Hematopoietic multipotent progenitor cell treated with erythropoietin and hydrocortisone succinate and interleukin-3 and kit ligand, for 6 days (in vitro differentiated cells): ENCODE data around the gene SPSB1.

Experiments used
- DNase-seq: peaks from one replicate; pipeline ENCODE4 v3.0.0-alpha.2; 2015

The SPSB1 gene

GRCh38 chr1:9320520-9321479 is 28.1 kb downstream of the SPSB1 start:
- DNase-seq, result no peak

- no peak for DNase-seq
These were observed 28.8 kb downstream of the SPSB1 start for GRCh38 chr1:9321480-9321849.

DNA sequence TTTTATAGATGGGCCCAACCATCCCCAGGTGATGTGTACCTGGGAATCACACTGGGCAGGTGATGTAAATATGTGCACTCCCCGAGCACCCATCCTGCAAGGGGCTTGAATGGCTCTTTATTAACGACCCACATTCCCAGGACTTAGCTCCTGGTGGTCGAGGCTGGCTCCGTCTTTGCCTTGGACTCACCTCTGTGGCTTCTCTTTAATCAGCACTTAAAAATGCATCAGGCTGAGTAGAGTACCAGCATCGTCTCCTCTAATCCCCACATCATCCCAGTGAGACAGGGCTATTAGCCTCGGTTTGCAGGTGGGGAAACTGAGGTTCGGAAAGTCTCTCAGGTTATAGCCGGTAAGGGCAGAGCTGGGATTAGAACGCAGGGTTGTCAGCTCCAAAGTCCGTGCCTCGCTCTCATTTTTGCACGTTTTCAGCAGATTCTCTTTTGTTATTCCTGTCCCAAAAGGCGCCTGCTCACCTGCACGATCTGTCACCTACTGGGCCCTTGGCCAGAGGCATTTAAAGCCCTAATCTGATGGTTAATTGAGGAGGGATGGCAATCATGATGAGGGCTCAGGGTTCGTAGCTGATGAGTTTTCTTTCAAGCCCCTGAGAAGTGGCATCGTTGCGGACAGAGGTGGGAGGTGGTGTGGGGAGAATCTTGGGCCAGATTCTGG is 29.4 kb downstream of the SPSB1 start:
- no peak for DNase-seq

GRCh38 chr1:9322661-9323244 is 30.1 kb downstream of the SPSB1 start:
- no peak for DNase-seq

DNA sequence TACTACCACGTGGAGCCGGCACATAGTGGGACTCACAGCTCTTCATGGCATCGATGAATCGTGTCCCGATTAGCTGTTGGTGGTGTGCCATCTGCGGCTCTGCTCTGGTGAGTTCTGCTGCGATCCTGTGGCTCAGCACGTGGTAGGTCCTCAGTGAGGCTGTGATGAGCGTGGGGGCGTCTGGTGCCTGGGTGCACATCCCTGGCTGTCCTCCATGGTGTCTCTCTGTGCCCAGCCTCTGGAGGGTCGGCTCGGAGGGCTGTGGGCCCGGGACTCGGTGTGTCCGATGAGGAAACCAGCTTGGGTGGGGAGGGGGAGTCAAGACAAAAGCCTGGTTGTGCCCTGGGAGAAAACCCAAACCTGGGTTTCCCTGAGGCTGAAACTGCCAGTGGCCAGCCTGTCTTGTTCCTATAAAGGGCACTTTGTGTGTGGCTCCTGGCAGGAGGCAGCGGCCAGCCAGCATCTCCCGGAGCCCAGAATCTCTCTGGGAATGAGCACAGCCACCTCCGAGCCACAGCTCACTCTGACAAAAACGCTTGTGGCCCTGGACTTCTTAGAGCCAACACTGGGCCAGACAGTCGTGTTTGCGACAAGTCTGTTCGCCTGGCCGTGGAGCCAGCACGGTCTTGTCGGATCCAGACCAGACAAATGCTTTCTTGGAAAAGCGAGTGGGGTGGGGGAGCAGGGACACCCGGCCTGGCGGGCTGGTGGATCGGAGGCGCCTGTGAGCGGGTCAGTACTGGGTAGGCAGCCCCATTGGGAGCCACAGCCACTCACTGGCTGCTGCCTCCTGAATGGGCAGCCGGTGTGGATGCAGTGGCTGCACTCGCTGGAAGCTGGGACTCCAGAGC is 31.8 kb downstream of the SPSB1 start:
- no peak for DNase-seq

DNA sequence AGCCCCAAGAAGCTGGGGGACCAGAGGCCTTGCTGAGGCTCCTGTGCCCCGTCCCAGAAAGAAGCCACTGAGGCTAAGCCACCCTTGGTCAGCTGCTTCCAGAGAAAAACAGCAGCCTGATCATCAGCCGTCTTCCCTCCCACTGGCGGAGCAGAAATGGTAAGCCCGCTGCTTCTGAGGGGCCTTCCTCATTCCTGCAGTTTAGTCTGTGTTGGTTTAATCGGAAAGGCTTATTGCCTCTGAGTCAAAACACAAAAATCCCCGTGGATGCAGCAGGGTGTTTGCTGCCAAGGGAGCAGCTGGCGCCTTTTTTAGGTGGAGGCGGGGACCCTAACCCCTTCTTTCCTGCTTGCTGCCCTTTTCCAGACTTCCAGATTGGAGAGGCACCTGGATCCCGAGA is 33.9 kb downstream of the SPSB1 start:
- DNase-seq, result no peak

GRCh38 chr1:9328201-9328600 is 35.5 kb downstream of the SPSB1 start:
- DNase-seq, result no peak

- no peak for DNase-seq
These were observed 36.0 kb downstream of the SPSB1 start for GRCh38 chr1:9328715-9329114.

- DNase-seq, result no peak
These were observed 38.3 kb downstream of the SPSB1 start for GRCh38 chr1:9331016-9331415.

- no peak for DNase-seq
These were observed 39.1 kb downstream of the SPSB1 start for GRCh38 chr1:9331558-9332346.

DNA sequence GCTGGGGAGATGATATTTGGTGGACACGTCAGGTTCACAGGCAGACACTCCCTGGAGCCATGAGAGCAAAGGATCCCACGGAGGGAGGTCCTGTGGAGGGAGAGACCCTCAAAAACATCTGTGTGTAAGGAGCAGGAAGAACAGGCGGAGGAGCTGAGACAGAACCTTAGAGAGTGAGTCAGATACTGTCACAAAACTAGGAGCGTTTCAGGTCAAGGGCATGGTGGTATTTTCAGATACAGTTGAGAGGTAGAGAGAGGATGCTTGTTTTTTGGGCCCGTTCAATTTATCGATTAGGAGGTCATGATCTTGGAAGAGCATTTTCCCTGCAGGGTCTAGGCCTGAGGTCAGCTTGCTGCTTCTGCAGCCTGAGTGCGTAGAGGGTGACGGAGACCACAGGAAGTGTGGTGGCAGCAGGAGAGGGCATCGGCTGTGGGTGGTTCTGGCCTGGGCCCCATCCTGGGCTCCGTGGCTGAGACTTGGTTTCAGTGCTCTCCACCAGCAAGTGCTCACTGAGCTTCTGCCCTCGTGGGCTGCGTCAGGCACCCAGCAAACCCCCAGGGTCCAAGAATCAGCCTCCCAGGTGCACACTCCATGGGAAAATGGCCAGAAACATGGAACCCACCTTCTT is 39.9 kb downstream of the SPSB1 start:
- DNase-seq, result no peak

DNA sequence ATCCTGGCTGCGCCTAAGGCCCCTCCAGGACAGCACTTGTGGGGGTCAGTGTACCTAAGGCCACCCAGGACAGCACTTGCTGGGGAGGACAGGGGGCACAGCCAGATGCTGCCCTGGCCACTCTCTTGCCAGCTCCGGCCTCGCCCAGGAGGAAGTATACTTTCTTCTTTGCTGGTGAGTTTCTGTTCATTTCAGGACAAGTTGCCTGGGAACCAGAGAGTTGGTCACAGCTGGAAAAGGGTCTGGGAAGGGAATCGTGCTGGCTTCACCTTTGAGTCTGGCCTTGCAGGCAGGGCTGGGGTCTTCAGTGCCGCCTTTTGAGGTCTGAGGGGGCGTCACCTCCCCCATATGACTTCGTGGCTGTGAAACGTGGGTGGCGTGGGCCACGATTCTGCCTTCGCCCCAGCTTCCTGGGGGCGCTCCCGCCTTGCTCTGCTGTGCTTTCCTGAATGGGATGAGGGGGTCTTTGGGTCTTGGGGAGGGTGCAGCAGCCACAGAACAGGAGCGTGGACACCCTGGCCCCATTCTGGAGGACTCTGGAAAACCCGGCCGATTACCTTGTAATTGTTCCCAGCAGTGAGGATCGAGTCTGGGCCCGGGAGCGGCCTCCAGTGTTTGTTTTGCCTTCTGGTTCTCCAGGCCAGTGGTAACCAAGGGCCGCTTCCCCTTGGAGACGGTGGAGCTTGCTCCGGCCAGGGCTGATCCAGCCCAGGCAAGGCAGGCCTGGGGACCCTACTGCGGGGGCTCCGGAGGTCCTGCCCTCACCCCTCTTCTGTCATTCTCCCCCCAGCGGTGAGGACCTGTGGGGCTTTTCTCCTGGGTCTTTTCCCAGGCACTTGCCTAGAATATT is 45.9 kb downstream of the SPSB1 start:
- DNase-seq, result no peak

GRCh38 chr1:9340172-9340854 is 47.6 kb downstream of the SPSB1 start:
- no peak for DNase-seq

DNA sequence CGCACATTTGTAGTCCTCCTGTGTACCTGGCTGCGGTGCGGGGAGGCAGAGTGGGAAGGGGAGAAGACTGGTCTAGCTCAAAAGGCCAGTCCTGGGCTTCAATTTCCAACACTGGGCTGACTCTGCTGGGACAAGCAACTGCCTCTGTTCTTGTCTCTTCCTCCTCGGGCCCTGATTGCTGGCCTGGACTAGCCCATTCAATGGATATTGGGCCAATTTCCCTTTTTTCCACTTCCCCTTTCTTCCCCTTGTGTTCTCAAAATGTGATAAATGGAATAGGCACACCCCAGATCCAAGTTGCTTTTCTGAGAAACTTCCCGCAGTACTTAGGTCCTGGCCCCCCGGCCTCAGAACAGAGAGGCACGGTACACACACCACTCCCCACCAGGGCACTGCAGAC is 48.2 kb downstream of the SPSB1 start:
- DNase-seq, result no peak

DNA sequence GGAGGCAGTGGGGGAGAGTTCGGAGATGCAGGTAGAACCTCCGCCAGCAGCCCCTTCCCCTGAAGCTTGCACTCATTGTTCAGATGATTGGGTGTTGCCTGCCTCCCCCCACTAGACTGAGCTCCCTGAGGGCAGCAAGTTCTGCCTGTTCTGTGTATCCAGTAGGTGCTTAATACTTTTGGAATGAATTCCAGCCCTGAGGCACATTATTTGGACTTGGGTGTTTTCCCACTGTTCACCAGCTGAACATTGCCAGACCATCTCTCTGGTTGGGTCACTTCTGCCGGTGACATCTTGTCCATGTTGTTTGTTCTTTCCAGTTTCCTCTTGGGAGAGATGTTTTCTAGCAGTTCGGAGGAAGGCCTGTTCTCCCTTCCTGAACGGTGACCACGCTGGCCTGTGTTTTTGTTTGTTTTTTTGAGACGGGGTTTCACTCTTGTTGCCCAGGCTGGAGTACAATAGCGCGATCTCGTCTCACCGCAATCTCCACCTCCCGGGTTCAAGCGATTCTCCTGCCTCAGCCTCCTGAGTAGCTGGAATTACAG is 48.7 kb downstream of the SPSB1 start:
- DNase-seq, result no peak

- no peak for DNase-seq
These were observed 50.6 kb downstream of the SPSB1 start for GRCh38 chr1:9343269-9343668.

DNA sequence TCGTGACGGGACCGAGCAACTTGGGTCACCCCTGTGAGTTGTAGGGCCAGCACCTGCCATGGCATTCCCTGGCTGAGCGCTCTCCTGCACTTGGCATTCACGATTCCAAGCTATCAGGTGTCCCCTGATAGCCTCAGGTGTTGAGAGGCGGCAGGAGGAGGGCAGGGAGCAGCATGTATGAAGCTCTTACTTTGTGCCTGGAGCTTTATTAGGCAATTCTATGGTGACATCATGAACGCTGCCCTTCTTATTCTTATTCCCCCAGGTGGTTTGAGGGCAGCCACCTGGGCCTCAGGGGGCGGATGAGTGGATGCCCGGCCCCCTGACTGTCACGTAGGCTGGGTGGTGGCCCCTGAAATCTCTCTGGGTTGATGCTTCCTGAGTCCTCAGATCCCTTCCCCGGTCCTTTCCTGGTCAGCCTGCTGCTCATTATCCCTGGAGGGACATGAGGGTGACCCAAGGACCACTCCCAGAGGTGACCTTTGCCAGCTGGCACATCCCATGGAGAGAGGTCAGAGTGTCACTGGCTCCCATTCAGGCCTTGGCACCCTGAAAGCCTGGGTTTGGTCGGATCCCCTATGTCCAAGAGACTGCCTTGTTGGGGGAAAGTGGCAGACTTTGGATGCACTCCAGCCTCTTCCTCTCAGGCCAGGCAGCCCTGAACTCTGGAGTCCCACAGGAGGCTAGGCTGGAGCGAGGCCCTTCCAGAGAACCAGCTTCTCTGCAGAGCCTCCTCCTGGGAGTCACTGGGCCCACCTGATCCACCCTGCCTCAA is 51.9 kb downstream of the SPSB1 start:
- DNase-seq, result no peak

DNA sequence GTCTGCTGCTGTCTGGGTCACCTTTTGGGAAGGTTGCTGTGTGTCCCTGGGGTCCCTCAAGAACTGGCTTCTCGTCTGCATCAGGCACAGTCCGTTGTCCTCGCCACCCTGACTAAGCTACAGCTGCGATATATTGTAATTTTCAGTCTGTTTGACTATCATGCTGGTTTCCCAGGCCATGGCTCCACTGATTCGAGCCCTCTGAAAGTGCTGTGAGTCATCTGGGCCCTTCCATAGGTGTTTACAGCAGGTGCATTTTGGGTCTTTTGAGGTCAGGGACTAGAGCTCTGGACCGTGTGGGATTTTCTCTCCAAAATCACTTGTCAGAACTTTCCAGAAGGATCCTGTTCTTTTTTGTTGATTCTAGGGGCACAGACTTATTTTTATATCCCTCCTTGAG is 52.8 kb downstream of the SPSB1 start:
- DNase-seq, result no peak

DNA sequence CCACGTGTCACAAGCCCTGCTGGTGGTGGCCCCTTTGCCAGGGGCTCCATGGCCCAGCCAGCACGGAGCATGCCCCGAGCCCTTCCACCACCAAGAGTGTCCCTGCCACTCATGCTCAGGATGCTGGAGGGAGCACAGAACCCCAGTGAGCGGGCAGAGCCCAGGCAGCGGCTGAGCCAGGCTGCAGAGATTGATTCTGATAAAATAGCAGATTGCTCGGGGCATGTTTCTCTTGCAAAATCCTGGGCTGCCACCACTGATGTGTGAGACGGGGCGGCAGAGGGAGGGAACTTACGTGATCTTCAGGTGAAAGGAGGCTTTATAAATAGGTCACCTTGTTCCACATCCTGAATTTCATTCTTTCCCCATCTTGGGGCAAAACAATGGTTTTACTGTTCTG is 53.2 kb downstream of the SPSB1 start:
- DNase-seq, result no peak
